Caki2 (cell line): ENCODE results near the gene CNOT4. TPM values are rescaled to one million over a fixed set of nuclear protein-coding genes. Genes with fewer than 3 reads are reported as not detected.
"Not testable (repeated sequence)": the region's sequence is repeated elsewhere in the genome, so short reads cannot be mapped to it uniquely, and the experiment has no call there.

ENCODE experiments used
- DNase-seq: peaks from one replicate; pipeline ENCODE4 v3.0.0-alpha.2; 2015; ENCODE audit warnings: low read depth
- in situ Hi-C: cut with HindIII; loops from 2 replicates; pipeline ENCODE4 v1.10.0; 2016; ENCODE audit warnings: low sequenced_read_pairs, low pct_unique_long_range_greater_than_20kb, mixed read lengths
- total RNA-seq: library from RNA; depleted of rRNA; stranded (reverse); fragments of >200 nt; shearing (Covaris generic); gene quantifications from 2 replicates; pipeline ENCODE4 v1.2.3, GENCODE V29; 2014; ENCODE audit warnings: low replicate concordance

The CNOT4 gene
- total RNA-seq, 1 experiment from 2014 or later, result 2.9 TPM

DNA sequence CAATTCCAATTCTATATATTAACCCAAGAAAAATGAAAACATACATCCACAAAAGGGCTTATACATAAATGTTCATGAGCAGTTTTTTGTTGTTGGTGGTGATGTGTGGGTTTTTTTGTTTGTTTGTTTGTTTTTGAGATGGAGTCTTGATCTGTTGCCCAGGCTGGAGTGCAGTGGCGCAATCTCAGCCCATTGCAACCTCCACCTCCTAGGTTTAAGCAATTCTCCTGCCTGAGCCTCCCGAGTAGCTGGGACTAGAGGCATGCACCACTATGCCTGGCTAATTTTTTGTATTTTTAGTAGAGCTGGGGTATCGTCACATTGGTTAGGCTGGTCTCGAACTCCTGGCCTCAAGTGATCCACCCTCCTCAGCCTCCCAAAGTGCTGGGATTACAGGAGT is 40.2 kb downstream of the CNOT4 start:
- in situ Hi-C loops, DNase-seq: not testable (repeated sequence)

DNA sequence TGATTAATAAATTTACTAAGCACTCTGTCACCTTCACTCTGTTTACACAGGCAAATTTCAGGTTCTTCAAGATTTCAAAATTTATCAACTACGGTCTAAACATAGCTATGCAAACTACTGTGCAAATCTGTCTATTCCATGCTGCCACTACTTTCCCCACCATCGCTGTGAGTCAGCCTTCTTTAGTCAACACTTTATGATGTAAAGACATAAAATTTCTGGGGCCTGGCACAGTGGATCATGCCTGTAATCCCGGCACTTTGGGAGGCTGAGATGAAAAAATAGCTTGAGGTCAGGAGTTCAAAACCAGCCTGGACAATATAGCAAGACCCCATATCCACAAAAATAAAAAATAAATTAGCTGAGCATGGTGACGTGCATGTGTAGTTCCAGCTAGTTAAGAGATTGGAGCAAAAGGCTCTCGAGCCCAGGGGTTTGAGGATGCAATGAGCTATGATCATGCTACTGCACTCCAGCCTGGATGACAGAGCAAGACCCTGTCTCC is 42.6 kb downstream of the CNOT4 start:
- in situ Hi-C loops, result no loop called here
- peak; percentile 6 for DNase-seq

DNA sequence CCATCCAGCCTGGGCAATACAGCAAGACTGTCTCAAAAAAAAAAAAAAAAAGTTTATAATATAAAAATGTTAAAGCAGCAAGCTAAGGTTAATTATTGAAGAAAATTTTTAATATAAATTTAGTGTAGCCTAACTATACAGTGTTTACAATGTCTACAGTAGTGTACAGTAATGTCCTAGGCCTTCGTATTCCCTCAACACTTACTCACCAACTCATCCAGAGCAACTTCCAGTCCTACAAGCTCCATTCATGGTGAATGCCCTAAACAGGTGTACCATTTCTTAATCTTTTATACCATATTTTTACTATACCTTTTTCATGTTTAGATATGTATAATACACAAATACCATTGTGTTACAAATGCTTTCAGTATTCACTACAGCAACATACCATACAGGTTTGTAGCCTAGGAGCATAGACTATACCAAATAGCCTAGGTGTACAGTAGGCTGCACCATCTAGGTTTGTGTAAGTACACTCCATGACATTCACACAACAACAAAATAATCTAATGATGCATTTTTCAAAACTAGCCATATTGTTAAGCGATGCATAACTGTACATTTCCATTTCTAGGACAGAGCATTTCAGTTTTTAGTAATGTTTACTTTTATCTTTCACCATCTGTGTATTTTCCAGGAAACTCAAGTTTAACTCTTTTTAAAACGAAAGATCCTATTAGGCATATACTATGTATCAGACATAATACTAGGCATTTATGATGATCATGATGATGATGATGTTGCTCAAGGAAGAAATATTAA is 43.3 kb downstream of the CNOT4 start:
- DNase-seq, result no peak
- in situ Hi-C loops, result no loop called here

DNA sequence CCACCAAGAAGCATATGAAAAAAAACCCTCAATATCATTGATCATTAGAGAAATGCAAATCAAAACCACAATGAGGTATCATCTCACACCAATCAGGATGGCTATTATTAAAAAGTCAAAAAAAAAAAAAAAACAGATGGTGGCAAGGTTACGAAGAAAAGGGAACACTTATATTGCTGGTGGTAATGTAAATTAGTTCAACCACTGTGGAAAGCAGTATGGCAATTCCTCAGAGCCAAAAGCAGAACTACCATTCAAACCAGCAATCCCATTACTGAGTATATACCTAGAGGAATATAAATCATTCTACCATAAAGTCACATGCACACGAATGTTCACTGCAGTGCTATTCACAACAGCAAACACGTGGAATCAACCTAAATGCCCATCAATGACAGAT is 46.0 kb downstream of the CNOT4 start:
- in situ Hi-C loops, result no loop called here
- no peak for DNase-seq

DNA sequence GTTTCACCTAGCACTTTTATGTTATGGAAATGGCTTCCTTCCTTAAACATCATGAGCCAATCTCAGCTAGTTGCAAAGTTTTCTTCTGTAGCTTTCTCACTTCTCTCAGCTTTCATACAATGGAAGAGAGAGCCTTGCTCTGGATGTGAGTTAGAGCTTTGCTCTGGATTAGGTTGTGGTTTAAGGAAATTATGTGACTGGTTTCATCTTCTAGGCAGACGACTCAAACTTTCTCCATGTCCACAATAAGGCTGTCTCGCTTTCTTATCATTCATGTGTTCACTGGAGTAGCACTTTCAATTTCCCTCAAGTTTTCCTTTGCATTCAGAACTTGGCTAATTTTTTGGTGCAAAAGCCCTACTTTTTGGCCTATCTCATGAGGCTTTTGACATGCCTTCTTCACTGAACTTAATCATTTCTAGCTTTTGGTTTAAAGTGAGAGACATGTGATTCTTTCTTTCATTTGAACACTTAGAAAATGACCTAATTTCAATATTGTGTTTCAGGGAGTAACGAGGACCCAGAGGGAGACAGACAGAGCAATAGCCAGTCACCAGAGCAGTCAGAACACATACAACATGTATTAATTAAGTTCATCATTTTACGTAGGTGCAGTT is 49.8 kb downstream of the CNOT4 start:
- in situ Hi-C loops, result no loop called here

DNA sequence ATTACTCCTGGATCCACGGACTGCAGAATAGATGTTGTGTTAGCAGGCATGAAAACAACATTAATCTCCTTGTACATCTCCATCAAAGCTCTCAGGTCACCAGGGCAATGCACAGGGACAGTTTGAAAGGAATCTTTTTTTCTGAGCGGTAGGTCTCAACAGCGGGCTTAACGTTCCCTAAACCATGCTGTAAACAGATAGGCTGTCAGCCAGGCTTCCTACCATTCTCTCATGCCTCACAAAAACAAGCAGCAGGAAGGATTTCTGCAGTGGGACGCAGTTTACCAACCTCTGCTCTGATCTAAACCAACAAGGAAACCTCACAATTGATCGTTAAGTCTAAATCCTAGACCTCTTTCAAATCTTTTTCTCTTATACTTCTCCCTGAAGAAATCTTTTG is 50.8 kb downstream of the CNOT4 start:
- in situ Hi-C loops, result no loop called here
- no peak for DNase-seq

More for the DNA sequence above, 49.8 kb downstream of the CNOT4 start:
- DNase-seq, result no peak

DNA sequence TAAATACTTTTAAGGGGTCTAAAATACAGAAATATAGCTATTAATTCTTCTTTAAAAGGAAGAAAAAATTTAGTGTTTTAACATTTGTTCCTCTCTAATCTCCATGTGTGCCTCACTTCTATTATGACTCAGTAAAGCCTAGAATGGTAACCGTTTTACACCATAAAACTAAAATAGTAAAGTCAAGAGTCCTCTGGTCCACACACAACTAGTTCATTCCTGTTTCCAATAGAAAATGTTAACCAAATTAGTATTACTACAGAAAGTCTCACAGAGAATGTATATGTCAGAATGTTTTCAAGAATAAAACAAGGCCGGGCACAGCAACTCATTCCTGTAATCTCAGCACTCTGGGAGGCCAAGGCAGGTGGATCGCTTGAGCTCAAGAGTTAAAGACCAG is 55.8 kb downstream of the CNOT4 start:
- in situ Hi-C loops, result no loop called here
- no peak for DNase-seq

DNA sequence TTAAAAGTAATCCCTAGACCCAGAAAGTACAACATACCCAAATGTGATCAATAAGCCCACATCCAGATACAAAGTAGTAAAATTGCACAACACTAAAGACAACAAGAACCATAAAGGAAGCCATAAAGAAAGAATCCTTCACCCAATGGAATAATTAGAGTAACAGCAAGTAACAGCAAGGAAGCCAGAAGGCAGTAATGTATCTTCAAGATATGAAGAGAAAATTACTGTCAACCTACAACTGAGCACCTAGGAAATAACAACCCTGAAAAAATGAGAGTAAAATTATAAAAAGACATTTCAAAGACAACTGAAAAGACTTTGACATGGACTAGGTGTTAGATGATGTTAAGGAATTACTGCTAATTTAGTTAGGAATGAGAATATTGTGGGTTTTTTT is 60.5 kb downstream of the CNOT4 start:
- DNase-seq, result no peak
- in situ Hi-C loops, result no loop called here

DNA sequence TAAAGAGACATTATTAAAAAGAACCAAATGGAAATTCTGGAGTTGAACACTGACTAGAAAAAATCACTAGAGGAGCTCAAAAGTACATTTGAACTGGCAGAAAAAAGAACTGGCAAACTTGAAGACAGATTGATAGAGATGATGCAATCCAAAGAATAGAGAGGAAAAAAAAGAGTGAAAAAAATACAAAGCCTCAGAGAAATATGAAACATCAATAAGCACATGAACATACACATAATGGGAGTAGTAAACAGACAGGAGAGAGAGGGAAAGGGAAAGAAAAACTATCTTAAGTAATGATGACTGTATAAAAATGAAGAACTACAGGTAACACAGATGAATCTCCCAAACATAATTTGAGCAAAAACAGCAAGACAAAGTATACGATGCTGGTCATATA is 61.1 kb downstream of the CNOT4 start:
- no peak for DNase-seq
- in situ Hi-C loops, result no loop called here

DNA sequence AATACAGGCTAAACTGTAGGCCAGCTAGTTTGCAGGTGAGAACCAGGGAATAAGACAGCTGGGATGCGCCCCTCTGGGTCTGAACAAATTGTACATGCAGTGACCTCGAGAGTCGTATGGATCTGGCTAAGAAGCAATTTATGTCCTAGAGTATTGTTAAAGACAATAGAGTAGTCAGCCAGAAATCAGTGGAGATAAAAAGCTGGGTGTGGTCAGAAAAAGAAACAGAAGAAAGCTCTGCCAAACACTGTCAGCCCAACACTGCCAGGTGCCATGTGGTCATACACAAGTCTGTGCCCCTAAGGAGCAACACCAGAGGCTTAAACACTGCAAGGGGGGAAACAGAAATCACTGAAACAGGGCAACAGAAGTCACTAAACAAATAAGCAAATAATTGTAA is 62.2 kb downstream of the CNOT4 start:
- in situ Hi-C loops, result no loop called here

DNA sequence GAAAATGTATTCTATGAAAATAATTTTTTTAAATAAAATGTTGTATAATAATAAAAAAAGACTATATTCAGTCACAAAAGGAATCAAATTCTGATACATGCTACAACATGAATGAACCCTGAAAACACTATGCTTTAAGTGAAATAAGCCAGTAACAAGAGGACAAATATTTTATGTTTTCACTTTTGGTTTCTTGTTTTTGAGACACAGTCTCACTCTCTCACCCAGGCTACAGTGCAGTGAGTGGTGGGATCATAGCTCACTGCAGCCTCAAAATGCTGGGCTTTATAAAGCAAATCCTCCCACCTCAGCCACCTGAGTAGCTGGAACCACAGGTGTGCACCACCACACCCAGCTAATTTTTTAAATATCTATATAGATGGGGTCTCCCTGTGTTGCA is 64.2 kb downstream of the CNOT4 start:
- no peak for DNase-seq
- in situ Hi-C loops, result no loop called here

More for the DNA sequence above, 62.2 kb downstream of the CNOT4 start:
- no peak for DNase-seq

DNA sequence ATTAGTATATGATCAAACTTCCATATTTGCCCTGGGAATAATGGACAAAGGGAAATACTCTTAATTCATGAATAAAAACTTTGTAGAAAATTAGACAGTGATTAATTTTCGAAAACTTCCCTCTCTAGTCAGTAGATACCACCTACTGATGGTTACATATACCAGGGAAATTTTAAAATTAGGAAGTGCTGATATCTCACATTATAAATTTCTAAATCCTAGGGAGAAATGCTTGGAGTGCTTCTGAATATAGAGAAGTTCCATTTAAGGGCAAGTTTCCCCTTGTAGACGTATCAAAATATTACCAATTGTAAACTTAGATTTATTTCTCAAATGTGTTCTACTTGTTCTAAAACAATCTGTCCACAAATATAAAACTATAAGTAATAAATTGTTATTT is 64.6 kb downstream of the CNOT4 start:
- in situ Hi-C loops, DNase-seq: not testable (repeated sequence)

DNA sequence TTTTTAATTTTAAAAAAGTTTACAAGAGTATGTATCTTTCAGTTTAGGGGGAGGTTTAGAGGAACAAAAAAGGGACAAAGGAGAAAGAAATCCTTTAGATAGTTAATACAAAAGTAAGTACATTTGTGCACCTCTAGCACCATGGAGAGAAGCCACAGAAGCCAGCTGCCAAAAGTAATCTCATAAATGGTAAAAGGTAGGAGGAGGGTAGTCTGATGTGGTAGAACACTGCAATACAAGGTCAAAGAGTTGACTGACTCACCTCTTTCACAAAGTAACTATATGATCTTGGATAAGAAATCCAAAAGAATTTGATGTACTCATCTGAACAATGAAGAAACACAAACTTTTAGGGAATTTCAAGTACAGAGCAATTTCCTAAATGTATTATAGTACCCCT is 68.1 kb downstream of the CNOT4 start:
- peak; percentile 14 for DNase-seq
- in situ Hi-C loops, result no loop called here

DNA sequence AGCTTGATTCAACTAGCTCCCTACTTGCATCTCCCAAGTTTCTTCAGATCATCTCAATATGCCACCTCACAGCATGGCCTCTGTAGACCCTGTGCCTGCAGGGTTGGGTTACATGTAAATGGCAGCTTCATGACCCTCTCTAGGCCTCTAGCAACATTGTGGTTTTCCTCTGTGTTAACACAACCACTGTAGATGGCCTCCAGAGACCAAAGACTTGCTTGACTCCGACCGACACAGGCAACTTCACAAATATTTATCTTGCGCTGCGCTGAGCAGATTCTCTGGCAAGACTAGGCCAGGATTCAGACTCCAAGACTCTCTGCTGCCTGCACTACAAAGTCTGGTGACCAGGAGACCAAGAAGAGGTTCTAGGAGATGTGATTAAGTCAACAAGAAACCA is 75.9 kb downstream of the CNOT4 start:
- no peak for DNase-seq
- in situ Hi-C loops, result no loop called here

DNA sequence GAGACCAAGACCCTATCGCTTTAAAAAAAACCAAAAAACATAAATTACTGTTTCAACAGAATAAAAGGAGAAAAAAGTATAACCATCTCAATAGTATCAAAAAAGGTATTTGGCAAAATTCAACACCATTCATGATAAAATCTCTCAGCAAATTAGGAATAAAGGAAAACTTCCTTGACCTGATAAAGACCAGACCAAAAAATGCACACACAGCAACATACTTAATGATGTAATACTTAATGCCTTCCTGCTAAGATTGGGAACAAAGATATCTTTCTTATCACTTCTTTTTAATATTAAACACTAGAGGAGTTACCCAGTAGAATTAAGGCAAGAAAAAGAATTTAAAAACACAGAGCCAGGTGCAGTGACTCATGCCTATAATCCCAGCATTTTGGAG is 79.3 kb downstream of the CNOT4 start:
- in situ Hi-C loops, result no loop called here
- DNase-seq, result no peak

DNA sequence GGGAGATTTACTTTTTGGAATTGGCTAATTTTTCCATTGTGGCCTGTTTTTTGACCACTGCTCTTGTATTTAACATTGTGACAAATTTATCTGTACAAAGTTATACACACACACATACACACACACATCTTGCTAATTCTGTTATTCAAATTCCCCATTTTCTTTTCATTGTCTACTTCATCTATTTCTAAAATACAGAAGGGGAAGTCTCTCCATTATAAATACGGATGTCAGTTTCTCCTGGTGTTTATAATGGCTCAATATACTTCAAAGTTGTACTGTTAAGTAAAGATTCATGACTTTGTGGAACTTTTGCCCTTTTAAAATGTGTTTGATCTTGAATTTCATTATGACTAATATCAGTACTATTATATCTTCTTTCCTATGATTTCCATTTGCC is 81.0 kb downstream of the CNOT4 start:
- in situ Hi-C loops, result no loop called here
- no peak for DNase-seq

DNA sequence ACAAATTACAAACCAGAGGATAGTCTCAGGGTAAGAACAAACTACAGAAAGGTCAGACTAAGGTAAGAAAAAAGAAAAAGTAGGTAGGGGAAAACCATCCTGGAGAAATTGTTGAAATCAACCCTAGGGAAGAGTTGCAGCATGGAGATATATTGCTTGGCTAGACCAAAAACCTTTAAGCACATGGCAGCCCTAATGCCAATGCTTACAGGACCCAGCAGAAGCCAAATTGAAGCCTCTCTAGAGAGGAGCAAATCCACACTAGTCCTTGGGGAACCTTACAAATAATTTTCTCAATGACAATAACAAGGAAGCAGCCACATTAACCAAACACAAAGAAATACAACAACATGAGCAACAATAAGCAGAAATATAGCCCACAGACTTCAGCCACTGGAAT is 81.9 kb downstream of the CNOT4 start:
- no peak for DNase-seq
- in situ Hi-C loops, result no loop called here

DNA sequence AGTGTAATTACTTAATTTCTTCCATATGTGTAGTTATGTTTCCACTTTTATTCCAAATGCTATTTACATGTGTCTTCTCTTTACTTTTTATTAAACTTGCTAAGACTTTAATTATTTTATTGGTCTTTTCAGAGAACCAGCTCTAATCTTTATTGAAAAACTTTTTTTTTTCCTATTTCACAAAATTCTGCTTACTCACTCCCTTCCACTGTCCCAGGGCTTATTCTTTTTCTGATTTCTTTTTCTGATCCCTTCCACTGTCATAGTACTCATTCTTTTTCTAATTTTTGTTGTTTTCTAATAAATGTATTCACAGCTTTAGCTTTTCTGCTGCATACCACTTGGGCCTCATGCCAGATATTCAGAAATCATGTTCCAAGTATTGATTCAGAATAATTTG is 82.7 kb downstream of the CNOT4 start:
- DNase-seq, result no peak
- in situ Hi-C loops, result no loop called here

DNA sequence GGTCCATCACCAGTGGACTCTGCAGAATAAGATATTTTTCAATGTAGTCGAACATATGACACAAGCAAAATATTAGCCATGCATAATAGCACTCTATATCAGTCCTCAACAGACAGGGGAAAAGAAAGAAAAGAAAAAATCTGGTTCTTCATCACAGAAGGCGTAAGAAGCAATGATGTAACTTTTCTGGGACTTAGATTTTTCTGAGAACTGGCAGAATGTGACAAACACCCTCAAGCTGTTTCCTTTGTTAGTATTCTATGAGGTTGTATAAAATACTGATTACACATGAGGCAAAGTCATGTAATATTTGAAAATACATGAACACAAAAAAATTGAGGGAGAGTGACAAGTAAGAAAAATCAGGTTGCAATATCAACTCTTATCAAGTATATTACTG is 84.9 kb downstream of the CNOT4 start:
- in situ Hi-C loops, result no loop called here
- no peak for DNase-seq

DNA sequence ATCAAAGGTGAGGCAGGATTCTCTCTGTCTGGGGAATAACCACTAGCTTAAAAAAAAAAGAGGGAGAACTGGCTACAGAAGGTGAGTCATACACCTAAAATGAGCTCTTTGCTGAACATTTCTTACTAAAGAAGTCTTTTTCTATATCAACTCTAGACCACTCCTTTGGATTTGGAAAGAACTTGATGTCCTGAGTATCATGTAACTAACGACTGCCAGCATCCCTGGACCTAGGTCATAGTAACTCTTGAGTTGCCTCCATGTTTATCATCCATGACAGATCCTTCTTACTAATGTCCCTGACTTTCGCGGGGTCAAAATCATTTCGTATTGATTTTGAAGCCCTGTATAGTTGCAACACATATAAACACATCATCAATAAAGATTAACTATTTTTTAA is 89.1 kb downstream of the CNOT4 start:
- no peak for DNase-seq
- in situ Hi-C loops, result no loop called here
